Aortic smooth muscle cell (primary cell): ENCODE results near the gene TLE7. TPM values are rescaled to one million over a fixed set of nuclear protein-coding genes. Genes with fewer than 3 reads are reported as not detected.

Experiments
- total RNA-seq: library from RNA; depleted of rRNA; stranded (reverse); fragments of >200 nt; gene quantifications from 2 replicates; pipeline ENCODE4 v1.2.3, GENCODE V29; 2014

TLE7 gene
- total RNA-seq: not detected in 2 replicates

GRCh38 chr16:71442051-71442440 lies at the start of gene TLE7:
Gene TLE7 (minus strand): TSS chr16:71442054. CDS start chr16:71433324, 8,730 bp downstream.

GRCh38 chr16:71489122-71489521 lies 47.3 kb upstream of the TLE7 start, which contains the start of gene ZNF19:
Gene ZNF19 (minus strand): TSS chr16:71489324. CDS start chr16:71482114, 7,210 bp downstream.

GRCh38 chr16:71461686-71462648 lies 20.1 kb upstream of the TLE7 start, which contains the start of gene ZNF23:
Gene ZNF23 (minus strand): TSS chr16:71462247. CDS start chr16:71456796, 5,451 bp downstream.

Other genes with a start within 250 kb of the TLE7 start
- gene HYDIN, start 211.3 kb downstream of the TLE7 start, total RNA-seq: 1.1 TPM in 2 replicates
- 20.7 and 21.5 TPM in 2 replicates for gene CMTR2, start 152.7 kb downstream of the TLE7 start, total RNA-seq
- not detected in 2 replicates for gene CALB2, start 83.3 kb downstream of the TLE7 start, total RNA-seq
- gene ZNF23, start 20.2 kb upstream of the TLE7 start, total RNA-seq: 8.2 and 8.9 TPM in 2 replicates
- gene ZNF19, start 47.3 kb upstream of the TLE7 start, total RNA-seq: 2.6 TPM in 2 replicates
- gene CHST4, start 84.4 kb upstream of the TLE7 start, total RNA-seq: not detected in 2 replicates
- not detected in 2 replicates for gene TAT, start 135.0 kb upstream of the TLE7 start, total RNA-seq
- gene MARVELD3, start 184.1 kb upstream of the TLE7 start, total RNA-seq: not detected in 2 replicates